ENCODE results near the gene GTPBP2. TPM values are rescaled to one million over a fixed set of nuclear protein-coding genes. Genes with fewer than 3 reads are reported as not detected.

GTPBP2 gene
- total RNA-seq, 1 donor from 2014 or later = 23.6 TPM

DNA sequence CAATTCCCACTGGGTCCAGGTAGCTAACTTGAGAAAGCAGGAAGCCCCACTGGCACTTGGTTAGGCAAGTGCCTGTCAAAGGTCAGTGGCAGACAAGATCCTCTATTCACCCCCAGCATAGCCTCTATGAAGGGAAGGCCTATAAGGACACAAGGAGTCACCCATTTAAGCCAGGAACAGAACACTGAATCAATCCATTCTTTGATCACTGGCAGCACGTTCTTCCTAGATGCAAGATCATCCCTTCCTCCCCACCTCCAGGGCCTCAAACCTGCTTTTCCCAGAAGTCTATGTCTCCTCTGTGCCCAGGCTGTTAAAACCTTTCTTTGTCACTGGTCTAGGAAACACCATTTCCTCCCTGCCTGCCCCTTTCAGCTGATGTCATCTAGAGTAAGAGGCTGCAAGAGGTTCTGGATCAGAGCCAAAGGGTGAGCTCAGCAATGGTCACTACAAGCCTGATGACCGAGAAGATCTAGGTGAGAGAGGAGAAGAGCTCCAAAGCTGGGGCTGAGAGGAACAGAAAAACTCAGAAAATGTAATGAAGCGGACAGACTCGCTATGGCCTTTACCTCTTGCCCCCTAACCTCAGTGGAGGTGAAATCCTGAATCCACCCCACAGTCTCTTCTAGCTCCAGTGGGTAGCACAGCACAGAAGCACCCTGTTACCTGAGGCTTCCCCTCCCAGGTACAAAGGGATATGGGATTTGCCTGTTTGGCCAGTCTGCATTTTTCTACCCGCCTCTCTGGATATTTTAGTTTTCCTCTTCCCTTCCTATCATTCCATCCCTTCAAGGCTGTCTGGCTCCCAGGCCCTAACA, 1.8 kb downstream of the GTPBP2 start:
- peak; percentile 46 for DNase-seq
- ATAC-seq = peak; percentile 6
- intact Hi-C loops (cut with micrococcal nuclease) = no loop called here

DNA sequence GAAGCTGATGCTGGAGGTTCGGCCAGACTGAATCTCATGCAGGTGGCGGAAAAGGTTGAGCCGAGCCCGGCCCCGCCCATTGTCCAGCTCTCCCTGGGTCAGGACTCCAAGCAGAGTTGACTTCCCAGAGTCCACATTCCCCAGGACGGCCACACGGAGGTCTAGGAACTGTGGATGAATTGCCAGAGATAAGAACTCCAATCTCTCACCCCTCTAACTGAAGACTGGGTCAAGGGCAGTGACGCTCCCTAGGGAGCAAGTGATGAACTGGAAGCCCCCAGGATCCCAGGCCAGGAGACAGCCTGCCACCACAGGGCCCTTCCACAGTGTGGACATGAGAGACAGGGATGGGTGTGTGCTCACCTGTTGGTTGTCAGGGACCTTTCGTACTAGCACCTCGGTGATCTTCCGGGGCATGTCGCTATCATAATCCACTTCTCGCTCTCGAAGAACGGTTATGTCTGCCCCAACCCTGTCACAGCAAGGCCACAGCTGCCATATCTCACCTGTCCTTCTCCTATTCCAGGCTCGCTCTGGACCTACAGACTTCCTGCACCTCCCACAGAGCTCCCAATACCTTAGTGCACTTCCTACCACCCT, 3.6 kb downstream of the GTPBP2 start:
- intact Hi-C loops (cut with micrococcal nuclease) = no loop called here
- no peak for ATAC-seq

DNA sequence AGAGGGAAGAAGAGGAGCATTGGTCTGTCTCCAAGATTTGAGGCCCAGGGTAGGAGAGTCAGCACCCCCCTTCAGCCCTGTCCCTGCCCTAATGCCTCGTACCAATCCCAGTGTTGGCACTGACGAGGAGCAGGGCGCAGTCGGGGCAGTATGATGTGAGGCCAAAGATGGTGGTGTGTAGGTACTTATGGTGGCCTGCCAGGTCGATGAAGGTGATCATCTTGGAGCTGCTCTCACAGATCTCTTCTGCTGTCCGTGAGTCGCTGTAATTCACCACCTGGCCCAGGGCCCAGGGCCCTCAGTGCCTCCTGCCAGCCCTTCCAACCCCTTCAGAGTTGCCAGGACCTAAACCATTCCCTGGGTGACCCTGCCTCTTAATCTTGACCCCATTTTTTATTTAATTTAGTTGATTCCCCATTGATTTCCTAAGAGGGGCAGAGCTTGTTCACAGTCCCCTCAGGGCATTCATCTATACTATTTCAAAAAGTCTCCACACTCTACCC, 4.2 kb downstream of the GTPBP2 start:
- no peak for ATAC-seq
- peak; percentile 18 for DNase-seq
- intact Hi-C loops (cut with micrococcal nuclease) = no loop called here

More for the DNA sequence above, 3.6 kb downstream of the GTPBP2 start:
- DNase-seq = no peak

DNA sequence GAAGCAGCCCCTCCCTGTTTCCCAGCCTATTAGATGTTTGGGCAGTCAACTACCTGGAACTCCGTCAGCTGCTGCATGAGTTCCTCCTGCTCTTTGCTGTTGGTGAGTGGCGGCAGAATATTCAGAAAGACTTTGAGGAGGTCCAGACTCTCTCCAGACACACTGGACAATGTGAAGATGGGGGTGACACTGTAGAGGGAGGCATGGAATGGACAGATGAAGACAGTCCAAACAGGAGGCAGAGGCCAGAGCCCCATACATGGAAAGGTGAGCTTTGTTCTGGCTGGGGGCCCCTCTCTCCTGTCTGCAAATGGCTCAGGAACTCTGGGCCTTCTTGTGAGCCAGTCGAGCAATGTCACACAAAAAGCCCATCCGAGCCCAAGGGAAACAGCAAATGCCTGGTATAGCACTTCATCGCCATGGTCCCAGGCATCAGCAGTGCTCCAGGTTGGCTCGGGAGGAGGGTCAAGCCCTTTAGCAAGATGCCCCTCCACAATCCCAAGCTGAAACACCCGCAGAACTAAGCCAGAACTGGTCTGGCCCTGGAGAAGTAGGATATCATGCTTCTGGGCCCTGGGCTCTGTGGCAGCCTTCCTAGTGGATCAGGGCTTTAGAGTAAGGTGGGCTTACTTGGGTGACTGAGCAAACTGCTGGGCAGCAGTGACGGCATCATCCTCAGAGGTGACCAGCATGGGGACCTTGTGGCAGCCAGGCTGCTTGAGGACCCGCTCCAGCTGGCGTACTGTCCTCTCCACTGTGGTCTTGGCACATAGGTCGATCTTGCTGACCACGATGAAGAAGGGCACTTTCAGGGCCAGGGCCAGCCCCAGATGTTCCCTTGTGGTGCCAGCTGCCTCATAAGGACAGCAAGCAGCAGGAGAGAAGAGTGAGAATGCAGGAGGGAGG, 4.9 kb downstream of the GTPBP2 start:
- intact Hi-C loops (cut with micrococcal nuclease) = no loop called here
- DNase-seq (peak; percentile 21), ATAC-seq (no peak)

DNA sequence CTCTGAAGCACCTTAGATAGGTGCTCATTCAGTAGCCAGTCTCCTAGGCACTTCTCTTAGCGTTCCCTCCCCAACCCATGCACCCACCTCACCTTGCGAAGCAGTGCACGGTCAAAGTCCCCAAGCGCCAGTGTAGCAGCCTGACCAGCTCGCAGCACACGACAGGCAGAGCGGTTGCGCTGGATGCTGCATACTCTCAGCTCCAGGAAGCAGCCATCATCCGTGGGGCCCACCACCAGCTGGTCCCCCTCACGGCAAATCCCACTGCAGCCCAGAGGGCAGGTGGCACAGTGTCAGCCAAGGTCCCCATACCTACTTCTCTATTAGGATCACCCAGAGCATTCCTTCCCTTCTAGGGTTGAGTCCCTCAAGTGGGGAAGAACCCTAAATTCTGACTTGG, 6.5 kb downstream of the GTPBP2 start:
- ATAC-seq (no peak), DNase-seq (peak; percentile 15)

DNA sequence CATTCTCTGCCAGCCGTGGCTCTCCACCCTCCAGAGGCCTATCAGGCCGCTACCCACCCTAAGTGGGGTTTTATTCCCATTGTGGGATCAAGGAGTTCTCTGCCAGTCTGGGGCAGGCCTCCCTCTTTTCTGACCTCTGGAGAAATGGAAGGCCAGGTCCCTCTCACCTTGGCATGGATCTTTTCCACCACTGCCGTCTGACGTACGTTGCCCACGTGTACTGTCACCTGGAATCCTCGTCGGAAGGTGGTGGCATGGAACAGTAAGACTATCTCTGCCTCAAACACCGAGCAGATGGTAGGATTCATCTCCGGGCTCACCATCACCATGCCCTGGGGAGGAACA, 7.3 kb downstream of the GTPBP2 start:
- no peak for DNase-seq
- no peak for ATAC-seq

More for the DNA sequence above, 6.5 kb downstream of the GTPBP2 start:
- intact Hi-C loops (cut with micrococcal nuclease) = no loop called here

DNA sequence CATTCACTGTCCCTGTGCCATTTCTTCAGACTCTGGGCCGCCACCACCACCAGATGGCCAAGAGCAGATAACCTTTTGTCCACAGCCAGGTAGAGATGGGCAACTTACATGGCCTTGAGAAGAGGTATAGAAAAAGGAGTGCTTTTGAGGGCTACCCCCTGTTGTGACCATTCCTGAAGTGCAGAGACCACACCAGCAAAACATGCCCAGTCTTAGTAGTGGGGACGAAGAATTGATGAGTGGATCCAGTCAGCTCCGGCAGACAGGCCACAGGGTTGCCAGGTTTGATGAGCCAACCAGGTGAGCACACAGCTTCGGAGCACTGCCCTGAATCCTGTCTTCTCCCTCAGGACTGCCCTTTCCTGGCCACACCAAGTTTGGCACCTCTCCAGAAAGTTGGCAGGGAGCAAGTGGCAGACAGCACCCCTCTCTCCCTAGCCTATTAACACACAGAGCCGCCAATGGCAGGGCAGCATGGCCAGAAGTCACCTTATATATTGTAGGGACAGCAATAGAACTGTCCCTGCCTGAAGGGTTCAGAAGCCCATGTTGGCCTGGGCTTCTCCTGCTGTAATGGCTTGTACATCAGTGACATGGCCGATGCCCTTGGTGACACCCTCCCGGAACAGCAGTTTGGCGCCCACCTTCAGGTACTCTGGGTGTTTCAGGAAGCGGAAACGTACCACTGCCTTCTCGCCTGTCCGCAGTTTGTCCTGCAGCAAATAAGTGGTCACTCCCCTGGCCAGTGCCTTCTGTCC, 7.8 kb downstream of the GTPBP2 start:
- peak; percentile 29 for DNase-seq
- intact Hi-C loops (cut with micrococcal nuclease) = no loop called here
- ATAC-seq = peak; percentile 10

More for the DNA sequence above, 7.3 kb downstream of the GTPBP2 start:
- intact Hi-C loops (cut with micrococcal nuclease) = no loop called here

DNA sequence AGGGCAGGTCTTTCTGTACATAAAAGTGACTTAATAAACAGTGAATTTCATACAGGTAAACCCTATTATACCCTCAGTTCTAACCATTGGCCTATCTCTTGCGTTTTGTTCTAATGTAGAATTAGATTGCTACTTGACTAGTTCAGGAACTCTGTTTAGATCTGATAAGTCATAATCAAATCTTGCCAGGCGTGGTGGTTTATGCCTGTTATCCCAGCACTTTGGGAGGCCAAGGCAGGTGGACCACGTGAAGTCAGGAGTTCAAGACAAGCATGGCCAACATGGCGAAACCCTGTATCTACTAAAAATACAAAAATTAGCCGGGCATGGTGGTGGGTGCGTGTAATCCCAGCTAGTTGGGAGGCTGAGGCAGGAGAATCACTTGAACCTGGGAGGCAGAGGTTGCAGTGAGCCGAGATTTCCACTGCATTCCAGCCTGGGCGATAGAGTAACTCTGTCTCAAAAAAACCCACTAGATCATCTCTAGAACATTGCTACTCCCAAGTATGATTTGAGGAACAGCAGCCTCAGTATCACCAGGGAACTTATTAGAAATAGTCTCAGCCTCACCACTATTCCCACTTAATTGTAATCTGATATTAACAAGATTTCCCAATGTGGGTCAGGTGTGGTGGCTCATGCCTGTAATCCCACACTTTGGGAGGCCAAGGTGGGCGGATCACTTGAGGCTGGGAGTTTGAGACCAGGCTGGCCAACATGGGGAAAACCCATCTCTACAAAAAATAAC, 12.2 kb downstream of the GTPBP2 start:
- ATAC-seq (no peak), DNase-seq (no peak)
- intact Hi-C loops (cut with micrococcal nuclease) = no loop called here

DNA sequence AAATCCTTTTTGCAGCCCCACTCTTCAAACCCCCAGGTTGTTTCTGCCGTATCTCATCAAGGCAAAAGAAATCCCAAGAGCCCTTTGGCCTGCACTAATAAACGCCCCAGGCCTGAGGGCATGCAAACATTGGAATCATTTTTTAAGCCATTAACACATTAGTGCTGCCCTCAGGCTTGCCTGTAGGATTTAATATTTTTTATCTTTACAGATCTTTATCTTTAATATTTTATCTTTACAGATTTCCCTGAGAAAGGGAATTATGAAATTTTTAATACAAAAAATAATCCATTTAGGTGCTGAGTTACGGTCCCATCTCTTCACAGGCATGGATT, 14.7 kb downstream of the GTPBP2 start:
- intact Hi-C loops (cut with micrococcal nuclease) = no loop called here
- DNase-seq (no peak), ATAC-seq (no peak)

DNA sequence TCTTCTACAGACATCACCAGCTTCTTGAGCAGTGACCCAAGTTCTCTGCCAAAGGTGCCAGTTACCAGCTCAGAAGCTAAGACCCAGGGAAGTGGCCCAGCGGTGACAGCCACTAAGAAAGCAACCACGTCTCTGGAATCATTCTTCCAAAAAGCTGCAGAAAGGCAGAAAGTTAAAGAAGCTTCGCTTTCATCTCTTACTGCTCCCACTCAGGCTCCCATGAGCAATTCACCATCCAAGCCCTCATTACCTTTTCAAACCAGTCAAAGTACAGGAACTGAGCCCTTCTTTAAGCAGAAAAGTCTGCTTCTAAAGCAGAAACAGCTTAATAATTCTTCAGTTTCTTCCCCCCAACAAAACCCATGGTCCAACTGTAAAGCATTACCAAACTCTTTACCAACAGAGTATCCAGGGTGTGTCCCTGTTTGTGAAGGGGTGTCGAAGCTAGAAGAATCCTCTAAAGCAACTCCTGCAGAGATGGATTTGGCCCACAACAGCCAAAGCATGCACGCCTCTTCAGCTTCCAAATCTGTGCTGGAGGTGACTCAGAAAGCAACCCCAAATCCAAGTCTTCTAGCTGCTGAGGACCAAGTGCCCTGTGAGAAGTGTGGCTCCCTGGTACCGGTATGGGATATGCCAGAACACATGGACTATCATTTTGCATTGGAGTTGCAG, 15.2 kb downstream of the GTPBP2 start:
- ATAC-seq = no peak
- intact Hi-C loops (cut with micrococcal nuclease) = no loop called here
- DNase-seq = no peak

DNA sequence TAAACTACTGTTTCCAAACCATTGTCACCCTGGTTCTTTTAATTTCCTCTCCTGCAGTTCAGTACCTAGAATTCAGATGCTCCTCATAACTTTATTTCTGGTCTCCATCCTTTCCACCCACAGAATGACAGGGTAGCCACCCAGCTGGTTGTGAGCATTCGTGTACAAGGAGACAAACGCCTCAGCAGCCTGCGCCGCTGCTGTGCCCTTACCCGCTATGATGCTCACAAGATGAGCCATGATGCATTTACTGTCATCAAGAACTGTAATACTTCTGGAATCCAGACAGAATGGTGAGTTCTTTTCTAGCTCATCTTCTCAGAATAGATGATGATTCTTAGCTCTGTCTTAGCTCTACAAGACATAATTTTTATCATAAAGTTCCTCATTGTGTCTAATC, 18.6 kb downstream of the GTPBP2 start:
- ATAC-seq (no peak), DNase-seq (no peak)
- intact Hi-C loops (cut with micrococcal nuclease) = no loop called here

DNA sequence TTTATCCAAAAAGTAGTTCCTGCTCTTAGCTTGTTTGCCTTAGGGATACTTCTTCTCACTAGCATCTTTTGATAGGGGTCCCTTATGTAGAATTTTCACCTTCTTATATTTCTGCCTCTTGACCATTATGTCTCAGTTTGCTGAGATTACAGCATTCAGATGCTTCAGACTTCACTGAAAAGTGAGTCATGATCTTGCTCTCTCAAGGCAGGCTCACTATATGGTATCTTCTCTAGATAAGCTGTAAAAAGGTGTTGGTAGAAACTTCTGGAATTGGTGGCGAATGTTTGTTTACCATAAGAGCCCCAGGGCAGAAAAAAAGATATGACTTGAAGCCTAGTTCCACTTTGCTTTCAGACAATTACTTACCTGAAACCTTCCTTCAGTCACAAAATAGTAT, 19.7 kb downstream of the GTPBP2 start:
- intact Hi-C loops (cut with micrococcal nuclease) = no loop called here
- DNase-seq = no peak
- no peak for ATAC-seq

DNA sequence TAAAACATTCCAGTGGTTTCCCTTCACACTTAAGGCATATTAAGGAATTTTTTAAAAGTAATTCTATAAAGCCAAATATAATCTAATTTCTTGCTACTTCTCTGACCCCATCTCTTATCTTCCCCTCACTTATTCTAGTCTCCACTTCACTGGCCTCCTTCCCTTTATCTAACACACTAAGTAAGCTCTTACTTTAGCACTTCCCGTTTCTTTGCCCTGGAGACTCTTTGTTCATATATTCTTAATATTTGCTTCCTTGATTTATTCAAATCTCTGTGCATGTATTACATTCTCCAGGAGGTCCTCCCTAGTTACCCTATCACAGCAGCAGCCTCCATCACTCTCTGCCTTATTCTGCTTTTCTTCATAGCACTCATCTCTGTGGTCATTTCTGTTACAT, 20.3 kb downstream of the GTPBP2 start:
- ATAC-seq (no peak), DNase-seq (no peak)
- intact Hi-C loops (cut with micrococcal nuclease) = no loop called here

DNA sequence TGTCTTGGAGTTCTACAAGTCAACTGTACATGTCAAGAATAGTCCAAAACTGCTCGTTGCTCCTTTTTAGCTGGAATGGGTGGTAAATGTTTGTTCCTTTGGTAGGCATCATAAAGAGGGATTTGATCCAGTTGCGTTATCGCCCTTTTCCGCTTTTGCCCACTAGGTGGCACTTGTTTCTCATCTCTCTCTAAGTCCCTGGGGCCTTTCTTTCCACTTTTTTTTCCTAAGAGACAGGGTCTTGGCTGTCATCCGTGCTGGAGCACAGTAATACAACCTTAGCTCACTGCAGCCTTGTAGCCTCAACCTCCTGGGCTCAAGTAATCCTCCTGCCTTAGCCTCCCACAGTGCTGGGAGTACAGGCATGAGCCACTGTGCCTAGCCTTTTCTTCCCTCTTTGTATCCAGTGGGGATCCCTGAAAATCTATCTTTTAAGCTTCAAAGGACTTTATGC, 20.7 kb downstream of the GTPBP2 start:
- ATAC-seq (peak; percentile 61), DNase-seq (peak; percentile 54)
- intact Hi-C loops (cut with micrococcal nuclease) = no loop called here

DNA sequence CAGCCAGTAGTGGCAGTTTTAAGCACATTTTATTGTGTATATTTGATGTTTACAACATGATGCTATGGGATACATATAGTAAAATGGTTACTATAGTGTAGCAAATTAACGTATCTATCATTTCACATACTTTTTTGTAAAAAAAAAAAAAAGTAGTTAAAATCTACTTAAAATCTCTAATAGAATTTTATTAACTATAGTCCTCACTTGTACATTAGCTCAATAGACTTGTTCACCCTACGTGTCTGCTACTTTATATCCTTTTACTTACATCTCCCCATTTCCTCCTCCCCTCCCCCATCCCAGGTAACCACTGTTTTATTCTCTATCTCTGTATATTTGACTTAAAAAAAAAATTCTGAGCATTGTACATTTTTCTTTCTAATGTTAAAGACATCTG, 23.0 kb downstream of the GTPBP2 start:
- DNase-seq (no peak), ATAC-seq (no peak)
- intact Hi-C loops (cut with micrococcal nuclease) = no loop called here

DNA sequence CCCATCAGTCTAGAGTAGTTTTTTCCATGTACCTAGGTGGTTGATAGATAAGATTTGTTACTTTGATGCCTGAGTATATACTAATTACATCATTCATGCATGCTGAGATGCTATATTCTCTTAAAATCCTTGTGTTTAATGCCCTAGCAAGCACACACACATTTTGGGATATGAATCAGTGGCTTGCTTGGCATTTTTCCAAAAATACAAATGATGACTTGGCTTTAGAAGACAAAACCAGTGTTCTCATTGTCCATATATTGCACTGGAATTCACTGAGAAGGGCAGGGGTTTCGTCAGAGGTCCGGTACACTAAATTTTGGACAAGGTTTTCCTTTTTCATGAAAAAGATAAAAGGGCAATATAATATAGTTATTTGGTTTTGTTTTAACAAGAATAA, 24.9 kb downstream of the GTPBP2 start:
- intact Hi-C loops (cut with micrococcal nuclease) = no loop called here
- ATAC-seq (no peak), DNase-seq (no peak)

DNA sequence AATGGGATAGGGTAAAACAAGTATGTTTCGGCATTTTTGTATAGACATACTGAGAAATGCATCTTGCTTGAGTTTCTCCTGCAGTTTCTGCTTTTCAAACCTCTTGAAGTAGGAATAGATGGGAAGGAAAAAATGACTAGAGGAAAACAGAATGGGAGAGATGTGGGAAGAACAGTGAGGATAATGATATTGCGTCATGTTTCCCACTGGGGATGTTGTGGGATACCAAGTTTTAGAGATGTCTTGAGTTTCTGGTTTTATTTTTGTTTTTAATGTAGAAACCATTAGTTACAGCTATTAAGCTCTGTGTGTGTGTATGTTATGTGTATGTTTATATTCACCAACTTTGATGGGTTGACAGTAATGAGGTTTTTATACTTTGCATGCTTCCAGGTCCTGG, 28.5 kb downstream of the GTPBP2 start:
- intact Hi-C loops (cut with micrococcal nuclease) = no loop called here
- no peak for DNase-seq
- ATAC-seq = no peak

DNA sequence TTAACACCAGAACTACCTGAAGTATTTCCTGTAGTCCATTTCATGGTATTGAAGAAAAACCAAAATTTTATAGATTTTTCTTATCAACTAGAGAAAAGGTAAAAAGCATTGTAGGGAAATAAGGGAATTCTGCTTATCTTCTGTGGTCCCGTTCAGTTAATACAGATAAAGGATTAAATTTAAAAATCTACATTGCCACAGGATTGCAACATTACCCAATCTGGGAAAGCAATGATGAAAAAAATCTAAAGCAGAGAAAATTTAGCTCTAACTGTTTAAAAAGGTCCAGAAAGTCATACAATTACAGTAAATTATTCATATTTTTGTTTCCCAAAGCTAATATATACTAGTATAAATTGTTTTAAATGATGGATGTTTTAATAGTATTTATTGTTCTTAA, 35.1 kb downstream of the GTPBP2 start:
- DNase-seq (no peak), ATAC-seq (no peak)
- intact Hi-C loops (cut with micrococcal nuclease) = no loop called here
